Endothelial cell of umbilical vein (primary cell): ENCODE data around the gene CALML6. TPM values are rescaled to one million over a fixed set of nuclear protein-coding genes. Genes with fewer than 3 reads are reported as not detected.
A peak's percentile ranks its signal among the peaks of the same experiment; 100 is the strongest.

Experiments
- BruUV-seq: library from RNA; stranded (reverse); fragments of 400-500 nt; replicated peaks from 2 replicates; lab custom pipeline; 2021; lab: Mats Ljungman, UMichigan
- CTCF ChIA-PET: fragments of 300-600, 350-600 bp; sonication (Branson Sonifier 250); formaldehyde crosslinking; loops from one replicate; lab custom pipeline; 2021; ENCODE audit warnings: antibody characterized with exemption, inconsistent platforms; lab: Charles Lee
- POLR2A ChIA-PET: fragments of 300-600, 350-600 bp; sonication (Branson Sonifier 250); formaldehyde crosslinking; loops from one replicate; lab custom pipeline; 2021; ENCODE audit warnings: antibody characterized with exemption, inconsistent platforms; lab: Charles Lee
- DNase-seq: peaks from one replicate; pipeline ENCODE4 v3.0.0-alpha.2; 2011; ENCODE audit warnings: low read depth, low spot score
- FAIRE-seq: peaks from 2 replicates; lab custom pipeline; 2011; peaks lifted over from hg19 to GRCh38; lab: Jason Lieb, UNC
- H2AFZ ChIP-seq: 2 replicates; pipeline ENCODE4 v1.6.0; 2012; ENCODE audit warnings: low read depth, low read length, control low read depth, inconsistent platforms
- H3K27ac ChIP-seq: 2 replicates; pipeline ENCODE4 v1.5.1; 2011; ENCODE audit warnings: low read depth, mild to moderate bottlenecking, control low read depth, low read length, moderate library complexity; ENCODE audit not compliant: insufficient read depth
- H3K27me3 ChIP-seq, 2 experiments: 2 replicates each; pipeline versions ENCODE4 v1.6.0 to v1.6.1; 2011; ENCODE audit warnings: low read length in 2 of 2, mixed read lengths in 1 of 2; ENCODE audit not compliant: control insufficient read depth in 2 of 2, insufficient read depth in 2 of 2
- H3K36me3 ChIP-seq, 2 experiments: 2 replicates in 1 of 2; 3 replicates in 1 of 2; pipeline ENCODE4 v1.5.1; 2011; ENCODE audit warnings: low read length in 2 of 2, mild to moderate bottlenecking in 1 of 2, moderate library complexity in 1 of 2; ENCODE audit not compliant: control insufficient read depth in 2 of 2, insufficient read depth in 2 of 2; ENCODE audit errors: extremely low read depth in 1 of 2
- H3K4me1 ChIP-seq: 3 replicates; pipeline ENCODE4 v1.5.1; 2011; ENCODE audit warnings: mild to moderate bottlenecking, low read length; ENCODE audit not compliant: control insufficient read depth, insufficient read depth; ENCODE audit errors: extremely low read depth
- H3K4me2 ChIP-seq: 2 replicates; pipeline ENCODE4 v1.6.1; 2011; ENCODE audit warnings: low read length, control low read depth, mixed read lengths; ENCODE audit not compliant: insufficient read depth
- H3K4me3 ChIP-seq, 3 experiments: fragments of 200-600 bp in 1 of 3; sonication (generic), shearing (Covaris generic) in 1 of 3; replicated peaks in 1 of 3; 2 replicates each; pipeline ENCODE4 v1.5.1; 2011 to 2016; ENCODE audit warnings: control low read depth in 3 of 3, low read length in 3 of 3, mild to moderate bottlenecking in 2 of 3, inconsistent platforms in 1 of 3, low read depth in 1 of 3, moderate library complexity in 1 of 3; ENCODE audit not compliant: insufficient read depth in 1 of 3
- H3K79me2 ChIP-seq: 2 replicates; pipeline ENCODE4 v1.6.0; 2012; ENCODE audit warnings: low read length, inconsistent platforms; ENCODE audit not compliant: control insufficient read depth, insufficient read depth
- H3K9ac ChIP-seq: replicated peaks from 2 replicates; pipeline ENCODE3; 2011; ENCODE audit warnings: low read length, control low read depth; ENCODE audit not compliant: insufficient read depth; ENCODE audit errors: extremely low read depth
- H3K9me1 ChIP-seq: replicated peaks from 3 replicates; pipeline ENCODE4 v1.6.0; 2011; ENCODE audit warnings: mild to moderate bottlenecking, low read length; ENCODE audit not compliant: control insufficient read depth, insufficient read depth; ENCODE audit errors: extremely low read depth
- H3K9me3 ChIP-seq: replicated peaks from 2 replicates; pipeline ENCODE4 v1.5.1; 2012; ENCODE audit warnings: low read length, inconsistent platforms; ENCODE audit not compliant: control insufficient read depth, insufficient read depth
- H4K20me1 ChIP-seq: replicated peaks from 2 replicates; pipeline ENCODE3; 2011; ENCODE audit warnings: mild to moderate bottlenecking, low read length; ENCODE audit not compliant: control insufficient read depth, insufficient read depth; ENCODE audit errors: extremely low read depth
- EZH2 ChIP-seq: IDR thresholded peaks from 2 replicates; pipeline ENCODE4 v1.6.1; 2012; ENCODE audit warnings: borderline replicate concordance, low read depth, mild to moderate bottlenecking, moderate library complexity, low read length, inconsistent platforms; ENCODE audit not compliant: severe bottlenecking
- FOS ChIP-seq: IDR thresholded peaks from 2 replicates; pipeline ENCODE4 v1.6.1; 2011; ENCODE audit warnings: mild to moderate bottlenecking, low read length, moderate library complexity, borderline replicate concordance; ENCODE audit not compliant: insufficient read depth
- GATA2 ChIP-seq: IDR thresholded peaks from 2 replicates; pipeline ENCODE4 v1.7.0; 2011; ENCODE audit warnings: low read depth, mild to moderate bottlenecking, moderate library complexity, mixed read lengths, low read length; ENCODE audit not compliant: insufficient read length, insufficient read depth
- JUN ChIP-seq: IDR thresholded peaks from 2 replicates; pipeline ENCODE4 v1.6.1; 2011; ENCODE audit warnings: borderline replicate concordance, low read depth; ENCODE audit not compliant: insufficient read length, insufficient read depth
- MYC ChIP-seq: IDR thresholded peaks from one replicate; pipeline ENCODE4 v1.6.1; 2011; ENCODE audit warnings: mild to moderate bottlenecking, low read depth, low read length
- POLR2AphosphoS5 ChIP-seq: IDR thresholded peaks from 2 replicates; pipeline ENCODE4 v1.6.1; 2012; ENCODE audit warnings: low read depth, mild to moderate bottlenecking, control low read depth, low read length, moderate library complexity; ENCODE audit not compliant: insufficient read depth
- dilution Hi-C: fragments of 300-500 bp; cut with MboI; formaldehyde crosslinking; loops from one replicate; pipeline ENCODE4 v1.15.0; 2019; ENCODE audit warnings: low sequenced_read_pairs; ENCODE audit not compliant: extremely low pct_ligation_motif_present
- intact Hi-C: fragments of 100-400 bp; cut with micrococcal nuclease; formaldehyde crosslinking; loops from one replicate; pipeline ENCODE4 v1.10.0; 2022
- polyA plus RNA-seq, 4 experiments: library from polyadenylated mRNA; depleted of rRNA in 3 of 4; stranded (reverse) in 3 of 4; unstranded in 1 of 4; fragments of >200 nt; gene quantifications; 2 replicates each; pipeline versions ENCODE4 v1.2.1 to v1.2.3, GENCODE V29; 2011 to 2012; ENCODE audit warnings: missing spikeins in 1 of 4
- total RNA-seq: library from RNA; stranded (reverse); gene quantifications from 2 replicates; pipeline ENCODE4 v1.2.3, GENCODE V29; 2021
- TF ChIP-seq, protein P1 (sequence below), 2 donors: IDR thresholded peaks; 1 replicate in 1 of 2; 2 replicates in 1 of 2; pipeline ENCODE4 v1.5.1; 2011; ENCODE audit warnings: low read length in 2 of 2, mild to moderate bottlenecking in 2 of 2, moderate library complexity in 2 of 2, control low read depth in 1 of 2, inconsistent platforms in 1 of 2, low read depth in 1 of 2; ENCODE audit not compliant: insufficient read depth in 1 of 2; ENCODE audit errors: extremely low read depth in 1 of 2
- TF ChIP-seq, protein P2 (sequence below): IDR thresholded peaks from 2 replicates; pipeline ENCODE4 v1.6.1; 2011; ENCODE audit not compliant: insufficient read depth, insufficient read length

CALML6 gene
- total and polyA plus RNA-seq, 2 donors (not counting 3 experiments of a cell fraction or from before 2014, with no cell fraction given): 0.36 to 0.44 TPM

DNA sequence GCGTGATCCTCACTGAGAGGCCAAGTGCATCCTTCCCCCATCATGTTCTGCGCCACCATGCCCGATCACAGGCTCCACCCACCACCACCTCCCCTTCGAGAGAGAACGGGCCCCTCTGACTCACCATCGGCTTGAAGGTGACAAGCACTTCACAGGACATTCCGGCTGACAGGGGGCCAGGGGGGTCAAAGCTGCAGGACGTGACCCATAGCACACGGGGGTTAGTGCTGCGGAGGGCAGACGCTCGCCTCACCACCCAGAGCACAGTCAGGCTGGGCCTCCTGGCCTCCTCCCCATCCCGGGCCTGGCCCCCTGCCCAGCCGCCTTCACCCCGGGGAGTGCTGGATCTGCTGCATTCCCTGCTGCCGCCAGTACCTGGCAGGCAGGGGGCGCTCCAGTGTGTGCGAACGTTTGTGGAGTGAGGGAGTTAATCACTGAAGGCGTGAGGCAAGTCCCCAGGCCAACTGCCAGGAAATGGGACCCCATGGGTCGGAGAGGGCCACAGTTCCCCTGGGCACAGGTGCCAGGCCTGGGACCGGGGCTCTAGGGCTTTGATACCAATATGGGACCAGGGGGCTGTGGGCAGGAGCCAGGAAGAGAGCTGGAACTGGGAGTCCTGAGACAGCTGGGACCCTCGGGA, 44.9 kb downstream of the CALML6 start:
- no peaks in the 10 kb centered on the region for H4K20me1 ChIP-seq
- dilution Hi-C loops: no loop called here
- no peak overlapping the region for H3K4me2 ChIP-seq
- H3K4me1 ChIP-seq: no peaks in the 10 kb centered on the region
- H2AFZ ChIP-seq: no peak overlapping the region
- no TSS peak for BruUV-seq
- H3K9me3 ChIP-seq: no peaks in the 10 kb centered on the region
- H3K9ac ChIP-seq: no peak overlapping the region
- no peaks in the 10 kb centered on the region for H3K79me2 ChIP-seq
- DNase-seq (peak; percentile 55), FAIRE-seq (peak; percentile 37)
- H3K36me3 ChIP-seq: no peaks in the 10 kb centered on the region
- H3K4me3 ChIP-seq: no peak overlapping the region
- ChIA-PET POLR2A (no interaction called here), CTCF (interaction anchor here (0.7 to 5.7 kb wide), 12 partner anchors 9 to 215 kb away, joined by 3 to 108 read pairs (median 6); no protein-coding TSS in a partner anchor)
- intact Hi-C loops: loop anchor here (1.0 kb wide), 2 partner anchors 85 to 179 kb away; no protein-coding TSS in a partner anchor
- no peak overlapping the region for H3K27ac ChIP-seq
- H3K27me3 ChIP-seq: peaks cover 3% of the 10 kb centered on the region in 2 experiments
- TF ChIP-seq EZH2 (no peak), GATA2 (no peak), MYC (no peak), JUN (no peak), POLR2AphosphoS5 (no peak), FOS (no peak)
- TF ChIP-seq, protein P1, sequence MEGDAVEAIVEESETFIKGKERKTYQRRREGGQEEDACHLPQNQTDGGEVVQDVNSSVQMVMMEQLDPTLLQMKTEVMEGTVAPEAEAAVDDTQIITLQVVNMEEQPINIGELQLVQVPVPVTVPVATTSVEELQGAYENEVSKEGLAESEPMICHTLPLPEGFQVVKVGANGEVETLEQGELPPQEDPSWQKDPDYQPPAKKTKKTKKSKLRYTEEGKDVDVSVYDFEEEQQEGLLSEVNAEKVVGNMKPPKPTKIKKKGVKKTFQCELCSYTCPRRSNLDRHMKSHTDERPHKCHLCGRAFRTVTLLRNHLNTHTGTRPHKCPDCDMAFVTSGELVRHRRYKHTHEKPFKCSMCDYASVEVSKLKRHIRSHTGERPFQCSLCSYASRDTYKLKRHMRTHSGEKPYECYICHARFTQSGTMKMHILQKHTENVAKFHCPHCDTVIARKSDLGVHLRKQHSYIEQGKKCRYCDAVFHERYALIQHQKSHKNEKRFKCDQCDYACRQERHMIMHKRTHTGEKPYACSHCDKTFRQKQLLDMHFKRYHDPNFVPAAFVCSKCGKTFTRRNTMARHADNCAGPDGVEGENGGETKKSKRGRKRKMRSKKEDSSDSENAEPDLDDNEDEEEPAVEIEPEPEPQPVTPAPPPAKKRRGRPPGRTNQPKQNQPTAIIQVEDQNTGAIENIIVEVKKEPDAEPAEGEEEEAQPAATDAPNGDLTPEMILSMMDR (IDR thresholded peaks at IDR 0.05; ENCODE audit: extremely low read depth in 1 of 2, insufficient read depth in 1 of 2, low read depth in 1 of 2, low read length in 2 of 2): peak; percentile 69 to 81
- TF ChIP-seq, protein P2, sequence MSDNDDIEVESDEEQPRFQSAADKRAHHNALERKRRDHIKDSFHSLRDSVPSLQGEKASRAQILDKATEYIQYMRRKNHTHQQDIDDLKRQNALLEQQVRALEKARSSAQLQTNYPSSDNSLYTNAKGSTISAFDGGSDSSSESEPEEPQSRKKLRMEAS: no peak
- H3K9me1 ChIP-seq: no peaks in the 10 kb centered on the region
